AG09319 (cell line): ENCODE data around the gene B3GALT4.

Source experiments
- DNase-seq: peaks from one replicate; pipeline ENCODE4 v3.0.0-alpha.2; 2010; ENCODE audit warnings: low read depth; ENCODE audit errors: extremely low read depth
- CTCF ChIP-seq: IDR thresholded peaks from 2 replicates; pipeline ENCODE4 v1.5.1; 2011; ENCODE audit warnings: low read depth, mild to moderate bottlenecking, inconsistent platforms, low read length, moderate library complexity

B3GALT4 gene

GRCh38 chr6:33314515-33314942 lies 37.6 kb downstream of the B3GALT4 start:
- no peak for TF ChIP-seq CTCF
- DNase-seq, result no peak

- TF ChIP-seq CTCF, result no peak
- no peak for DNase-seq
Measured at GRCh38 chr6:33314943-33315792, 38.2 kb downstream of the B3GALT4 start.

- no peak for DNase-seq
- TF ChIP-seq CTCF, result no peak
Measured at GRCh38 chr6:33315793-33316602, 39.1 kb downstream of the B3GALT4 start.

GRCh38 chr6:33316603-33317418 lies 39.9 kb downstream of the B3GALT4 start:
- no peak for DNase-seq
- no peak for TF ChIP-seq CTCF

GRCh38 chr6:33317419-33317668 lies 40.4 kb downstream of the B3GALT4 start:
- no peak for TF ChIP-seq CTCF
- no peak for DNase-seq

- no peak for TF ChIP-seq CTCF
- peak; percentile 98 for DNase-seq
Measured at GRCh38 chr6:33317669-33318425, 40.9 kb downstream of the B3GALT4 start, which contains the start of gene ZBTB22. TSS of gene ZBTB22 (minus strand) at chr6:33317744. CDS start at chr6:33316916, 828 bp downstream.
